Activated T-helper 2 cell treated with anti-CD3 and anti-CD28 coated beads, Interferon-gamma antibody, Interleukin-2, Interleukin-4, amounts not matched to agents 10 μg/mL and 5 μg/mL and 100 μg/mL, durations not matched to agents 14 hours and 24 hours and 36 hours (primary cell): ENCODE measurements around the gene SPOUT1. TPM values are rescaled to one million over a fixed set of nuclear protein-coding genes. Genes with fewer than 3 reads are reported as not detected.

ENCODE experiments used
- DNase-seq: peaks from one replicate; pipeline ENCODE4 v3.0.0; 2021; ENCODE audit warnings: low spot score
- H3K27ac Mint-ChIP-seq: one replicate; pipeline ENCODE4 v1.8.0; 2021; ENCODE audit warnings: mixed read lengths
- H3K27me3 Mint-ChIP-seq: one replicate; pipeline ENCODE4 v1.8.0; 2021; ENCODE audit warnings: low read depth, mixed read lengths
- H3K36me3 Mint-ChIP-seq: one replicate; pipeline ENCODE4 v1.8.0; 2021; ENCODE audit warnings: low read depth, mixed read lengths
- H3K4me1 Mint-ChIP-seq: one replicate; pipeline ENCODE4 v1.8.0; 2021; ENCODE audit warnings: low read depth, mixed read lengths
- H3K4me3 Mint-ChIP-seq: one replicate; pipeline ENCODE4 v1.8.0; 2021; ENCODE audit warnings: low read depth, mild to moderate bottlenecking, moderate library complexity, mixed read lengths
- H3K9me3 Mint-ChIP-seq: one replicate; pipeline ENCODE4 v1.8.0; 2021; ENCODE audit warnings: mixed read lengths
- intact Hi-C: fragments of 100-400 bp; cut with micrococcal nuclease; formaldehyde crosslinking; loops from one replicate; pipeline ENCODE4 v1.15.1; 2023
- total RNA-seq: library from RNA; stranded (reverse); gene quantifications from 2 replicates; pipeline ENCODE4 v1.2.3, GENCODE V29; 2022

The SPOUT1 gene
- total RNA-seq, 1 donor from 2014 or later, result 127 TPM

DNA sequence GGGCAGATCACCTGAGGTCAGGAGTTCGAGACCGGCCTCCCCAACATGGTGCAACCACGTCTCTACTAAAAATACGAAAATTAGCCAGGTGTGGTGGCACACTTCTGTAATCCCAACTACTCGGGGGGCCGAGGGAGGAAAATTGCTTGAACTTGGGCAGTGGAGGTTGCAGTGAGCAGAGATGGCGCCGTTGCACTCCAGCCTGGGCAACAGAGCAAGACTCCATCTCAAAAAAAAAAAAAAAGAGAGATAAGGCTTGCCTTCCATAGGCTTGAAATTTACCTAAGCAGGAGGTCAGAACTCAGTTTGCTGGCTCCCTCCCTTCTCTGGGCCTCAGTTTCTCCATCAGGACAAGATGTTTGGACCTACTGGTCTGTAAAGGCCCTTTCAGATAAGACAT, 1.3 kb downstream of the SPOUT1 start:
- Mint-ChIP-seq H3K27ac (peak overlapping the region; percentile 89), H3K4me3 (peak overlapping the region; percentile 98), H3K36me3 (peaks cover 58% of the 10 kb centered on the region), H3K27me3 (no peaks in the 10 kb centered on the region), H3K4me1 (peaks cover 16% of the 10 kb centered on the region), H3K9me3 (no peaks in the 10 kb centered on the region)
- DNase-seq, result no peak
- intact Hi-C loops, result loop anchor here (5.0 kb wide), 1 partner anchor 56 kb away; the partner anchor contains the start of gene ZER1

DNA sequence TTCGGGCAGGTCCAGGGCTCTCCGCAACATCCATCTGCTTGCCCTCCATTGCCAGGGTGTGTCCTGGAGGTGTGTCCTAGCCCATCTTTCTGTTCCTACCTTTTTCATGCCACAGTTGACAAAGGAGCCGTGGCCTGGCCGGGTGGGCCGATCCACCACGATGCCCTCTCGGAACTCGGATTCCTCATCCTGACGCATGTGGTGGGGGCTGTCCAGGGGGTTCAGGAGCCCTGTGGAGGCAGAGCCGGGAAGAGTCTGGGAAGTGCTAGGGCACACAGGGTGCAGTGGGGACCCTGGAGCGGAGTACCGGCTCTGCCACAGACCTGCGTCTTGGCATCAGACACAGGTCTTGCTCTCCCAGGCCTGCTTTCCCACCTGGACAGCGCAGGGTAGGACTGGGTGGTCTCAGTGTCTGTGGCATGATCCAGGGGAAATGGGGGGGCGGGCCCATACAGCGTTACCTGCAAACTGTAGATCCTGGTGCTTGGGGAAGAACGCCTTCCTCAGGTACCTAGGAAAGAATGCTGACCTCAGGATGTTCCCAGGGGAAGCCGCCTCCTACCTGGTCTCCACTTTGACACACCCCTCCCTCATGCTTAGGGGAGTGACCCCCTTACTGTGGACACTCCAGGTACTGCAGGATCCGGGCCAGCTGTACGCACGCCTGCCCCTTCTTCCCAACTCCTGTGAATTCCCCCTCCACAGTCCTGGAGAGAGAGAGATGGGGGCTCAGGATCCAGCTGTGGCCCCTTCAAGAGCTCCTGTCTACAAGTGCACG, 3.5 kb downstream of the SPOUT1 start:
- Mint-ChIP-seq H3K9me3 (no peaks in the 10 kb centered on the region), H3K27ac (no peak overlapping the region), H3K27me3 (no peaks in the 10 kb centered on the region), H3K4me3 (no peak overlapping the region), H3K4me1 (peaks cover 16% of the 10 kb centered on the region), H3K36me3 (peaks cover 73% of the 10 kb centered on the region)
- no peak for DNase-seq
- intact Hi-C loops, result loop anchor here (5.0 kb wide), 1 partner anchor 54 kb away; the partner anchor contains the start of gene ZER1

DNA sequence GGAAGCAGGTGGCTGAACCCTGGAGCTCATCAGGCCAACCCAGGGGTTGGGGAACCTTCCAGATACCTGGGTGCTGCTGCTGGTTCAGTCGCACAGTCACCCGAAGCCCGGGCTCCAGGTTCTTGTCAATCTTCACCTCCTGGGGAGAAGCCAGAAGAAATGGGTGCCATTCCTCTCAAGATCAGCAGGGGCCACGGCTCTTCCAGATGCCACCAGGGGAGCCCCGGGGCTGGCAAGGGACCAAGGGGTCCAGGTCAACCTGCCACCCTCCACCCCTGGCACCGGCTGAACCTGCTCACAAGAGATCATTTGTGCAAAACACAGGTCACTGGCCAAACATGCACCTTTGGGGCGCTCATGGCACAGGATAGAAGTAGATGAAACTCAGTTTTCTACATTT, 4.7 kb downstream of the SPOUT1 start:
- Mint-ChIP-seq H3K36me3 (peaks cover 75% of the 10 kb centered on the region), H3K9me3 (no peaks in the 10 kb centered on the region), H3K4me3 (no peak overlapping the region), H3K27ac (no peak overlapping the region), H3K27me3 (no peaks in the 10 kb centered on the region), H3K4me1 (peaks cover 17% of the 10 kb centered on the region)
- no peak for DNase-seq
- intact Hi-C loops, result loop anchor here (5.0 kb wide), 1 partner anchor 53 kb away; the partner anchor contains the start of gene ZER1

DNA sequence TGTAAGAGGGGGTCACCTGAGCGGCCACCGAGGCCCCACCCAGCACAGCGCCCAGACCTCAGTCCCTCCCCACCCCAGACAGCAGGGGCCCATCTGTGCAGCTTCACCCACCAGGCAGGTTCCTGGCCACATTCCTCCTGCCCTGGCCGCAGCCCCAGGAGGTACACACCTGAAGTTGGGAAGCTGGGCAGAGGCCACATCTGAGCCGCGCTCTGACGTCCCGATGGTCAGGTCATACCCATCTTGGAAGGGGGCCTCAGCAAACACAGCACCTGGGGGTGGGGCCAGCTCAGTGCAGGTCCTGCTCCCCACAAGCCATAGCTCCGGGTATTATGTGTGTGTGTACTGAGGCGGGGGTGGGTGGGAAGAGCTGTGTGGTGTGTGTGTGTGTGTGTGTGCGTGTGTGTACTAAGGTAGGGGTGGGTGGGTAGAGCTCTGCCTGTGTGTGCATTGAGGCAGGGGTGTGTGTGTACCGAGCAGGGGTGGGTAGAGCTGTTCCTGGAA, 5.6 kb downstream of the SPOUT1 start:
- Mint-ChIP-seq H3K4me1 (peaks cover 22% of the 10 kb centered on the region), H3K27me3 (no peaks in the 10 kb centered on the region), H3K4me3 (no peak overlapping the region), H3K36me3 (peaks cover 69% of the 10 kb centered on the region), H3K9me3 (no peaks in the 10 kb centered on the region), H3K27ac (no peak overlapping the region)
- intact Hi-C loops, result no loop called here
- no peak for DNase-seq

DNA sequence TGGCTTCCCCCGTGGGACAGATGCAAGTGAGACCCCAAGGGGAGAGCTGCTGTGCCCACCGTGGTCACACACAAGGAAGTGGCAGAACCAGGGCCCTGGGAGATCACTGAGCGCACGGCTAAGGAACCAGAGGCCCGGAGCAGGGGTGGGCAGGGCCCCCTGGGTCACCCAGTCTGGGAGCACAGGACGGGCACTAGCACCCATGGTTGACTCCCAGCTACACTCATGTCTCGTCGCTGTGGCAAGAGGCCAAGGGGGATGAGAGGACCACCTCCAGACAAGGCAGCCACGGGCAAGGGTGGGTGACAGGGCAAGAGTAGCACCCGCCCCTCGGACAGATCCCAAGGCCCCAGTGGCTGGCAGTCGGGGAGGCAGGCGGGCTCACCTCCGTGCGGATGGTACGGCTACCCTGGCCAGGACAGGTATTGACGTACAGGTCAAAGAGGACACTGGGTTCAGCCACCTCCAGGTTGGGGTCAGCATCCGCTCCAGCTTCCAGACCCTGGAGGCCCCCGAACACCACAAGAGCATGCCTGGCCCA, 6.2 kb downstream of the SPOUT1 start:
- H3K27me3 Mint-ChIP-seq, result no peaks in the 10 kb centered on the region
- H3K27ac Mint-ChIP-seq, result no peak overlapping the region
- H3K9me3 Mint-ChIP-seq, result no peaks in the 10 kb centered on the region
- intact Hi-C loops, result no loop called here
- H3K4me1 Mint-ChIP-seq, result peaks cover 17% of the 10 kb centered on the region
- peaks cover 64% of the 10 kb centered on the region for H3K36me3 Mint-ChIP-seq
- no peak for DNase-seq
- H3K4me3 Mint-ChIP-seq, result no peak overlapping the region

DNA sequence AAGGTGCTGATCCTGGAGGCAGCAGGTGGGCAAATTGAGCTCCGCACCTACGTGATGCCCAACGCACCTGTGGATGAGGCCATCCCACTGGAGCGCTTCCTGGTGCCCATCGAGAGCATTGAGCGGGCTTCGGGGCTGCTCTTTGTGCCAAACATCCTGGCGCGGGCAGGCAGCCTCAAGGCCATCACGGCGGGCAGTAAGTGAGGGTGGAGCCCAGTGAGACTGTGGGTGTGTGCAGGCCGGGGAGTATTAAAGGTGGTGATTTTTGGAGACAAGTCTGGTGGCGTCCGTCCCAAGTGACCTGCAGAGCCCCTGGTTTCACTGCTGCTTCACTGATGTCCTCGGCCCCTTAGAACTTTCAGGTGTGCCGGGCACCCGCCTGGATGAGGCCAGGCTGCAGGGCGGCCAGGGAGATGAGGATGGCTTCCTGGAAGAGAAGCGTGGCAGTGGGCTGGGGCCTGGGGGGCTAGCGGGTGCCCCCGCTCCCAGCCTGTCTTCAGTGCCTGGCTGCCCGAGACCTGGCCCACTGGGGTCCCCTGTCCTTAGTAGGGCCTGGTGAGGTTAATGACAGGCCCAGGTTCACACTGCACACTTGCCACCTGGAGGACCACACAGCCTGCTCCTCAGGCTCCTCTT, 7.1 kb downstream of the SPOUT1 start:
- H3K9me3 Mint-ChIP-seq, result no peaks in the 10 kb centered on the region
- peaks cover 12% of the 10 kb centered on the region for H3K4me1 Mint-ChIP-seq
- H3K27me3 Mint-ChIP-seq, result no peaks in the 10 kb centered on the region
- intact Hi-C loops, result no loop called here
- no peak overlapping the region for H3K27ac Mint-ChIP-seq
- H3K4me3 Mint-ChIP-seq, result no peak overlapping the region
- DNase-seq, result no peak
- peaks cover 55% of the 10 kb centered on the region for H3K36me3 Mint-ChIP-seq

DNA sequence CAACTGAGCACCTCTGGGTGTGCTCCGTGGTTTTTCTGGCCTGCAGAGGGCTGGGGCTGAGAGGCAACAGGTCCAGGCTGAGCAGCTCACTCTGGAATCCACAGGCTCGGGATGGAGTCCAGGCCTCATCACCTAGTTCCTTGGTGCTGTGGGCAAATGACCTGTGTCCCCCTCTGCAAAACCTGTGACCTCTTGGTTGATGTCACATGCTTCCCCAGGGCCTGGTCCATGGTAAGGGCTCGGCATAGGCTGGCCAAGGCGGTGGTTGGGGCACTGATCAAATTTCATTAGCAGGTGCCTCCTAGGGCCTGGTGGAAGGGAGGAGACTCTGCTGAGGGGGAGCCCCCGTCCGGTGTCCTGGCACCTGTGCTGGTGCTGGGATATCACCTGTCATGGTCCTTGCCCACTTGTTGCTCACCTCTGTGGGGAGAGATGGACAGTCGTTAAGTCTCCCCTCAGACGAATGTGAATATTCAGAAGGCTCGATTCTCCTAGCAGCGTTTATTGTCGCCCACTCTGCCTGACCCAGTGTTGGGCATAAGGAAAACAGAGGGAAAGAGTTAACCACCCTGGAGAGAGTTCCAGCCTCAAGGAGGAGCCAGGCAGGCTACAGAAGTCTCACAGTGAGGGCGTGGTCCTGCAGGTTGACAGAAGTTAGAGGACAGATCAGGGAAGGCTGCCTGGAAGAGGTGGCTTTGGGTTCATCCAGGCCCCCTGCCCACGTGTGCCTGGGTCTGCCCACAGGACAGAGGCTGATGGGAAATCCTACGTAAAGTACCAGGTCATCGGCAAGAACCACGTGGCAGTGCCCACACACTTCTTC, 7.8 kb downstream of the SPOUT1 start:
- peak overlapping the region; percentile 6 for H3K4me3 Mint-ChIP-seq
- H3K9me3 Mint-ChIP-seq, result no peaks in the 10 kb centered on the region
- H3K27me3 Mint-ChIP-seq, result no peaks in the 10 kb centered on the region
- H3K27ac Mint-ChIP-seq, result no peak overlapping the region
- peaks cover 48% of the 10 kb centered on the region for H3K36me3 Mint-ChIP-seq
- H3K4me1 Mint-ChIP-seq, result peaks cover 12% of the 10 kb centered on the region
- DNase-seq, result no peak
- intact Hi-C loops, result no loop called here

DNA sequence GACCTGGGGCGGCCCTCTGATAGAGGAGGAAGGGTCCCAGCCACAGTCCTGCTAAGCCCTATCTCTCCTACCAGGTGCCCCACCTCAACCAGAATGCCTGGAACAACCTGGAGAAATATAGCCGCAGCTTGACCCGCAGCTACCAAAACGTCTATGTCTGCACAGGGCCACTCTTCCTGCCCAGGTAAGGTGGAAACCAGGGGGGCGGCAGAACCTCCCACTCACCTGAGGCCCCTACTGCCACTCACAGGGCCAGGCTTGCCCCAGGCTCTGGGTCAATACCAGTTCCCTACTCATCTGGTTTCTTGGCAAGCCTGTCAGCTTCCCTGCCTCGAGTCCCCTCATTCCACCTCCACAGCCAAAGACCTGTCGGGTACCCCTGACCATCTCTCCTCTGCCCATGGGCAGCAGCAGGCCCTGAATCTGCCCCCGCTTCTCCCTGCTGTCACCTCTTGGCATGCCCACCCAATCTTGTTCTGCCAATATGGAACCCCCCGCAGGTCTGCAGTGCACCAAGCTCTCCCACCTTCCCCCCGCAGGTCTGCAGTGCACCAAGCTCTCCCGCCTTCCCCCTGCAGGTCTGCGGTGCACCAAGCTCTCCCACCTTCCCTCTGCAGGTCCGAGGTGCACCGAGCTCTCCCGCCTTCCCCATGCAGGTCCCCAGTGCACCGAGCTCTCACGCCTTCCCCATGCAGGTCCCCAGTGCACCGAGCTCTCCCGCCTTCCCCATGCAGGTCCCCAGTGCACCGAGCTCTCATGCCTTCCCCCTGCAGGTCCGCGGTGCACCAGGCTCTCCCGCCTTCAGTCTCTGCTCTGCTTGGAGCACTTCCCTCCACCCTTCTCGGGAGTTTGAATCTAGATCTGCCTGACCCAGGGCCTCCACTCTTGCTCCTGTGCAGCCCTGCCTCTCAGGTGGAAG, 8.7 kb downstream of the SPOUT1 start:
- no peak for DNase-seq
- H3K27ac Mint-ChIP-seq, result no peak overlapping the region

DNA sequence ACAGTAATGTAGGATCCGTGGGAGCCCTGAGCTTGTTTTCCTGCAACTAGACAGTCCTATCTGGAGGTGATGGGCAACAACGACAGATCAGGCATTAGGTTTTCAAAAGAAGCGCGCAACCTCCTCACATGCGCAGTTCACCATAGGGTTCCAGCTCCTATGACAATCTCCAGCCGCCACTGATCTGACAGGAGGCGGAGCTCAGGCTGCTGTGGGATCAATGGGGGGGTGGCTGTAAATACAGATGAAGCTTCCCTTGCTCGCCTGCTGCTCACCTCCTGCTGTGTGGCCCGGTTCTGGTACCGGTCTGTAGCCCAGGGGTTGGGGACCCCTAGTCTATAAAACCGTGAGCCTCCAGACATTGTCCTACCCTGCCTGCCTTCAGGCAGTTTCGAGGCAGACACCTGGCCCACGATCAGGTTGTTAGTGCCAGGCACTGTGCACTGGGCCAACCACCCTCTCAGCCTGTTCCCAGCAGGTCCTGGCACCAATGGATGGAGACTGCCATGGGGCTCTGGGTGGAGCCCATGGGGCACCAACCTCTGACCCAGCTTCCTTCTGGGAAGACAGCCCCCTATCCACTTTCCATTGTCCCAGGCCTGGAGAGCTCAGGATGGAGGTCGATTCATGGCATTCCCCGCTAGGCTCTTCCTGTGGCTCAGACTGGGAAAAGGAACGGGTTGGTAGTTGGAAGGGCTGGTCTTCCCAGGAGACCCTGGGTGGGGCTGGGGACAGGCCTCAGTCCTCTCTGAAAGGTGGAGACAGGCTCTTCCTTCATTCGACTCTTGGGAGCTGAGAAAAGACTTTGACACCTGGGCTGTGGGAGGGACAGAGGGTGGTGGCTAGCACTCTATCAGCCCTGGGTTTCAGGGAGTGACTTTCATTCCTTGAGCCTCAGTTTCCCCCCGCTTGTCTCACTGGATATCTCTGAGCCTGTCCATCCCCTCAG, 9.6 kb downstream of the SPOUT1 start:
- DNase-seq, result no peak
- Mint-ChIP-seq H3K27me3 (no peaks in the 10 kb centered on the region), H3K36me3 (peaks cover 34% of the 10 kb centered on the region), H3K4me3 (peak overlapping the region; percentile 38), H3K4me1 (peaks cover 12% of the 10 kb centered on the region), H3K27ac (no peak overlapping the region), H3K9me3 (no peaks in the 10 kb centered on the region)
- intact Hi-C loops, result no loop called here

More for the DNA sequence above, 8.7 kb downstream of the SPOUT1 start:
- H3K36me3 Mint-ChIP-seq, result peaks cover 41% of the 10 kb centered on the region
- intact Hi-C loops, result no loop called here
- no peaks in the 10 kb centered on the region for H3K27me3 Mint-ChIP-seq
- H3K9me3 Mint-ChIP-seq, result no peaks in the 10 kb centered on the region
- H3K4me3 Mint-ChIP-seq, result peak overlapping the region; percentile 30
- H3K4me1 Mint-ChIP-seq, result peaks cover 12% of the 10 kb centered on the region

DNA sequence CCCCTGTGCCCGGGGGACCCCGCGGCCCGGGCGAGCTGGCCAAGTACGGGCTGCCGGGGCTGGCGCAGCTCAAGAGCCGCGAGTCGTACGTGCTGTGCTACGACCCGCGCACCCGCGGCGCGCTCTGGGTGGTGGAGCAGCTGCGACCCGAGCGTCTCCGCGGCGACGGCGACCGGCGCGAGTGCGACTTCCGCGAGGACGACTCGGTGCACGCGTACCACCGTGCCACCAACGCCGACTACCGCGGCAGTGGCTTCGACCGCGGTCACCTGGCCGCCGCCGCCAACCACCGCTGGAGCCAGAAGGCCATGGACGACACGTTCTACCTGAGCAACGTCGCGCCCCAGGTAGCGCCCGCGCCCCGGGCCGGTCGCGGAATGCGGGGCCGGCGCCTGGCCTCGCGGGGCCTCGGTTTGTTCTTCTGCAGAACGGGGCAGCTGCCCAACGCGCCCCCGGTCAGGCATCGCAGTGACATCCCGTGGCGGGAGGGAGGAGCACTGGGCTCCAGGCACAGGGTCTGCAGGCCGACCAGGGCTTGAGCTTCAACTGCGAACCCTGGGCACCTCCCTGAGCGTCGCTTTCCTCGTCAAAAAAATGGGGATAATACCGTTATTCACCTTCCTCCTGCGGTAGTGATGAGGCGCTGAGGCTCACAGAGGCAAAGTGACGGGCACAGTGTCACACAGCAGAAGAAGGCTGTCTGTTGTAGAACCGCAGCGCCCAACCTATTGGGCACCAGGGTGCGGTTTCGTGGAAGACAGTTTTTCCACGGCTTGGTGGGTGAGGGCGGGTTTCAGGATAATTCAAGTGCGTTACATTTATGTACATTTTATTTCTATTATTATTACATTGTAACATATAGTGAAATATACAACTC, 10.5 kb downstream of the SPOUT1 start:
- intact Hi-C loops, result no loop called here
- Mint-ChIP-seq H3K27me3 (no peaks in the 10 kb centered on the region), H3K4me1 (peaks cover 12% of the 10 kb centered on the region), H3K27ac (no peak overlapping the region), H3K4me3 (peak overlapping the region; percentile 81), H3K36me3 (peaks cover 25% of the 10 kb centered on the region), H3K9me3 (no peaks in the 10 kb centered on the region)
- DNase-seq, result peak; percentile 48
